Uterus (tissue), 4 donors: ENCODE results near the gene ESPNL. TPM values are rescaled to one million over a fixed set of nuclear protein-coding genes. Genes with fewer than 3 reads are reported as not detected.

ENCODE experiments used
- DNase-seq, 2 donors: peaks; one replicate each; pipeline ENCODE4 v3.0.0-alpha.2; 2019 to 2020
- H3K27ac ChIP-seq, 2 donors: fragments of 200-600 bp; sonication (generic); 1 replicate in 1 of 2; 2 replicates in 1 of 2; pipeline ENCODE4 v1.5.1; 2016 to 2018
- H3K27me3 ChIP-seq, 2 donors: fragments of 200-600 bp; sonication (generic); one replicate each; pipeline ENCODE4 v1.5.1; 2018 to 2019; ENCODE audit warnings: control low read depth in 1 of 2
- H3K36me3 ChIP-seq, 2 donors: fragments of 200-600 bp; sonication (generic); one replicate each; pipeline ENCODE4 v1.5.1; 2019; ENCODE audit warnings: control low read depth in 1 of 2
- H3K4me1 ChIP-seq, 2 donors: fragments of 200-600 bp; sonication (generic); one replicate each; pipeline ENCODE4 v1.5.1; 2018 to 2019; ENCODE audit warnings: control low read depth in 1 of 2
- H3K4me3 ChIP-seq, 2 donors: fragments of 200-600 bp; sonication (generic); 1 replicate in 1 of 2; 2 replicates in 1 of 2; pipeline ENCODE4 v1.5.1; 2018 to 2019; ENCODE audit warnings: mild to moderate bottlenecking in 1 of 2
- H3K9me3 ChIP-seq, 2 donors: fragments of 200-600 bp; sonication (generic); one replicate each; pipeline ENCODE4 v1.5.1; 2019; ENCODE audit warnings: control low read depth in 1 of 2
- POLR2A ChIP-seq, 2 donors: fragments of 450-650 bp; IDR thresholded peaks; one replicate each; pipeline ENCODE4 v1.6.1; 2016; ENCODE audit warnings: antibody characterized with exemption in 2 of 2, mild to moderate bottlenecking in 1 of 2, moderate library complexity in 1 of 2
- intact Hi-C: fragments of 100-400 bp; cut with DNase I; formaldehyde crosslinking; loops from one replicate; pipeline ENCODE4 v1.15.1; 2023; ENCODE audit warnings: low total_unique reads
- total RNA-seq, 4 donors: library from RNA; depleted of rRNA in 3 of 4; stranded (reverse); fragments of >200 nt in 3 of 4; gene quantifications; one replicate each; pipeline versions ENCODE4 v1.1.0 to v1.2.4, GENCODE V29; 2014 to 2023
- TF ChIP-seq, protein P1 (sequence below), 4 experiments: fragments of 200-600 bp in 2 of 4; fragments of 450-650 bp in 2 of 4; sonication (generic) in 2 of 4; IDR thresholded peaks; one replicate each; pipeline ENCODE4 v1.5.1; 2016 to 2019; ENCODE audit warnings: antibody characterized with exemption in 4 of 4, mild to moderate bottlenecking in 2 of 4, moderate library complexity in 1 of 4
- donor health status: DM: yes; HTN: yes; CAD: no.

The ESPNL gene
- total RNA-seq, 4 donors from 2014 or later = 0.34 to 7.7 TPM; not detected in 2

- no peak for TF ChIP-seq POLR2A (IDR thresholded peaks at IDR 0.05)
- TF ChIP-seq, protein P1, sequence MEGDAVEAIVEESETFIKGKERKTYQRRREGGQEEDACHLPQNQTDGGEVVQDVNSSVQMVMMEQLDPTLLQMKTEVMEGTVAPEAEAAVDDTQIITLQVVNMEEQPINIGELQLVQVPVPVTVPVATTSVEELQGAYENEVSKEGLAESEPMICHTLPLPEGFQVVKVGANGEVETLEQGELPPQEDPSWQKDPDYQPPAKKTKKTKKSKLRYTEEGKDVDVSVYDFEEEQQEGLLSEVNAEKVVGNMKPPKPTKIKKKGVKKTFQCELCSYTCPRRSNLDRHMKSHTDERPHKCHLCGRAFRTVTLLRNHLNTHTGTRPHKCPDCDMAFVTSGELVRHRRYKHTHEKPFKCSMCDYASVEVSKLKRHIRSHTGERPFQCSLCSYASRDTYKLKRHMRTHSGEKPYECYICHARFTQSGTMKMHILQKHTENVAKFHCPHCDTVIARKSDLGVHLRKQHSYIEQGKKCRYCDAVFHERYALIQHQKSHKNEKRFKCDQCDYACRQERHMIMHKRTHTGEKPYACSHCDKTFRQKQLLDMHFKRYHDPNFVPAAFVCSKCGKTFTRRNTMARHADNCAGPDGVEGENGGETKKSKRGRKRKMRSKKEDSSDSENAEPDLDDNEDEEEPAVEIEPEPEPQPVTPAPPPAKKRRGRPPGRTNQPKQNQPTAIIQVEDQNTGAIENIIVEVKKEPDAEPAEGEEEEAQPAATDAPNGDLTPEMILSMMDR (IDR thresholded peaks at IDR 0.05) = no peak
- Histone ChIP-seq H3K36me3 (no peaks in the 10 kb centered on the region), H3K9me3 (no peaks in the 10 kb centered on the region), H3K27ac (no peak overlapping the region), H3K27me3 (no peaks in the 10 kb centered on the region), H3K4me1 (no peaks in the 10 kb centered on the region), H3K4me3 (no peak overlapping the region)
- no peak for DNase-seq
- intact Hi-C loops = no loop called here
Observed at GRCh38 chr2:238141541-238142318, 41.6 kb downstream of the ESPNL start.

DNA sequence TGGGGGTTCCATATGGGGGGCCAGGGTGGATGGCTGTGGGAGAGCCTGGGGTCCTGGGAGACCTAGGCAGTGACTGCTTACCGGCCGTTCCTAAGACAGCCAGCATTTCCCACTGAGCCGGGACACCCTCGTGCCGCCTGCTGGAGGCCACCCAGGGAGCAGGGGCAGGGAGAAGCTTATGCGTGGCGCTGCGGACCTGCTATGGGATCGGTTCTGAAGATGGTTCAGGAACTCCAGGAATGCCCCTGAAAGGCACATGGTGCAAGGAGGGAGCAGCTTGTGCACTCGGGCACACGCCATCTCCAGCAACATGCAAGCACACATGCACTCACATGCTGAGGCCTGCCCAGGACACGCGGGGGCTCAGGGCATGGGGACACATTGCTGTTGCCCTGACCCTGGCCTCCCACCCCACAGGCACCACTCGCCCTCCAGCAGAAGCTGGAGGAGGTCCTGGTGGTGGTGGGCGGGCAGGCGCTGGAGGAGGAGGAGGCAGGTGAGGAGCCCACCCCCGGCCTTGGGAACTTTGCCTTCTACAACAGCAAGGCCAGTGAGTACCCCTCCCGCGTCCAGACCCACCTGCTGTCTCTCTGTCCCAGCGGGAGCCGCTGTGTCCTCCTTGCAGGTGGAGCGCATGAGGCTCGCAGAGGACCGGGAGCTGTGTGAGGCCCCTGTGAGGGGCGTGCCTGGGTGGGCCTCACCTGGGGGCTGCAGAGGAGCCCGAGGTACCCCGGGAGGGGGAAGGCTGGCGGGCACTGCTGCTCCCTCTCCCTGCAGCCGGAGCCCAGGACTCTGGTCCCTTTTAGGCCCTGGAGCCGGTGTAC is 42.5 kb downstream of the ESPNL start:
- no peaks in the 10 kb centered on the region for H3K27me3 ChIP-seq
- TF ChIP-seq POLR2A (IDR thresholded peaks at IDR 0.05) = no peak
- TF ChIP-seq, protein P1 (IDR thresholded peaks at IDR 0.05) = no peak
- no peaks in the 10 kb centered on the region for H3K36me3 ChIP-seq
- no peak overlapping the region for H3K27ac ChIP-seq
- no peaks in the 10 kb centered on the region for H3K4me1 ChIP-seq
- no peaks in the 10 kb centered on the region for H3K9me3 ChIP-seq
- intact Hi-C loops = no loop called here
- no peak for DNase-seq
- H3K4me3 ChIP-seq = no peak overlapping the region

DNA sequence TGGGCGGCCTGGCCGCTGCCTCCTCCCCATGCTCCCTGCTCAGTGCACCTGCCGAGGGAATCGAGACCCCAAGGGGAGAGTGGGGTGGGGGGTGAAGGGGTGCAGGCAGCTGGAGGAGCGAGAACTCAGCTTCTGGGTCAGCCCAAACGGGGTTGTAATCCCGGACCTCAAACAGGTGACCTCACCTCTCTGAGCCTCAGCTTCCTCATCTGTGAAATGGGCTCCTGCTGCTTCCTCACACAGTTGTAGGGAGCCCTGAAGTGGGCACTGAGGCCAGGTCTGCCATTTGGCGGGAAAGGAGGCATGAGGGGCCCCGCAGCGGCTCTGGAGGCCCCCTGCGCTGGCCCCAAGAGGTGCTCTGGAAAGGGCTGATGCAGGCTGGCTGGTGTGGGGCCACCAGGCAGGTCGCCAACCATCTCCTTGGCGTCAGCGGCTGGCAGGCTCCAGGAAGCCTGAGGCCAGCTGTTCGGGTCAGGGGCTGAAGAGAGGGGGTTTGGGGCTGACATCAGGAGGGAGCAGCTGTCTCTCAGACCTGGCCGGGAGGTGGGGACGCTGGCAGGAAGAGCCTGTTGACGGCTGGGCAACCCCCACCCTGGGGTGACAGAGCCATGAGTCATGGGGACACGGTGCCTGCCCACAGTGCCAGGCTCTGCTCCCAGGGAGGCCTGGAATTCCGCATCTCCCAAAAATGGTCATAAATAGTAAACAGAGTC is 43.3 kb downstream of the ESPNL start:
- Histone ChIP-seq H3K36me3 (no peaks in the 10 kb centered on the region), H3K4me3 (no peak overlapping the region), H3K4me1 (no peaks in the 10 kb centered on the region), H3K27me3 (no peaks in the 10 kb centered on the region), H3K27ac (no peak overlapping the region), H3K9me3 (no peaks in the 10 kb centered on the region)
- no peak for DNase-seq
- TF ChIP-seq, protein P1 (IDR thresholded peaks at IDR 0.05) = no peak
- TF ChIP-seq POLR2A (IDR thresholded peaks at IDR 0.05) = no peak
- intact Hi-C loops = no loop called here

- H3K4me1 ChIP-seq = no peaks in the 10 kb centered on the region
- H3K4me3 ChIP-seq = no peak overlapping the region
- no peak overlapping the region for H3K27ac ChIP-seq
- TF ChIP-seq, protein P1 (IDR thresholded peaks at IDR 0.05) = no peak
- TF ChIP-seq POLR2A (IDR thresholded peaks at IDR 0.05) = no peak
- H3K27me3 ChIP-seq = no peaks in the 10 kb centered on the region
- intact Hi-C loops = no loop called here
- no peaks in the 10 kb centered on the region for H3K9me3 ChIP-seq
- H3K36me3 ChIP-seq = no peaks in the 10 kb centered on the region
- DNase-seq = no peak
Observed at GRCh38 chr2:238144262-238144661, 44.1 kb downstream of the ESPNL start.
